MCF 10A (cell line): Measurements from ENCODE around the gene RTN4RL1. TPM values are rescaled to one million over a fixed set of nuclear protein-coding genes. Genes with fewer than 3 reads are reported as not detected.

Experiments used
- BruUV-seq: library from RNA; stranded (reverse); fragments of 400-500 nt; replicated peaks from 2 replicates; lab custom pipeline; 2021; lab: Mats Ljungman, UMichigan
- CTCF ChIA-PET: fragments of 300-600 bp; sonication (Branson Sonifier 250); formaldehyde crosslinking; extraction: SDS; loops from one replicate; lab custom pipeline; 2021; ENCODE audit warnings: antibody characterized with exemption, inconsistent platforms; lab: Yijun Ruan, JAX
- POLR2A ChIA-PET: fragments of 300-600, 350-650 bp; sonication (Branson Sonifier 250); formaldehyde crosslinking; extraction: SDS; loops from one replicate; lab custom pipeline; 2020; ENCODE audit warnings: antibody characterized with exemption, inconsistent platforms; lab: Yijun Ruan, JAX
- DNase-seq: peaks from one replicate; pipeline ENCODE4 v3.0.0-alpha.2; 2018; ENCODE audit not compliant: unreplicated experiment
- H3K27ac Mint-ChIP-seq: one replicate; pipeline ENCODE4 v1.8.0; 2022; ENCODE audit warnings: mild to moderate bottlenecking, low read depth, mixed read lengths; ENCODE audit not compliant: unreplicated experiment
- H3K27me3 Mint-ChIP-seq: one replicate; pipeline ENCODE4 v1.8.0; 2022; ENCODE audit warnings: mixed read lengths; ENCODE audit not compliant: insufficient read depth, unreplicated experiment
- H3K36me3 Mint-ChIP-seq: one replicate; pipeline ENCODE4 v1.8.0; 2022; ENCODE audit warnings: mild to moderate bottlenecking, moderate library complexity, mixed read lengths; ENCODE audit not compliant: insufficient read depth, unreplicated experiment
- H3K4me1 Mint-ChIP-seq: one replicate; pipeline ENCODE4 v1.8.0; 2022; ENCODE audit warnings: mixed read lengths; ENCODE audit not compliant: insufficient read depth, unreplicated experiment
- H3K4me3 Mint-ChIP-seq: one replicate; pipeline ENCODE4 v1.8.0; 2022; ENCODE audit warnings: mild to moderate bottlenecking, moderate library complexity, mixed read lengths; ENCODE audit not compliant: unreplicated experiment
- H3K9me3 Mint-ChIP-seq: one replicate; pipeline ENCODE4 v1.8.0; 2022; ENCODE audit warnings: mixed read lengths; ENCODE audit not compliant: unreplicated experiment
- CTCF ChIP-seq: fragments of 200-600 bp; IDR thresholded peaks from one replicate; pipeline ENCODE4 v1.8.0; 2022; ENCODE audit warnings: antibody characterized with exemption, mild to moderate bottlenecking; ENCODE audit not compliant: unreplicated experiment
- intact Hi-C: fragments of 100-400 bp; cut with micrococcal nuclease; formaldehyde crosslinking; loops from 2 replicates; pipeline ENCODE4 v1.14.1; 2022
- total RNA-seq: library from RNA; stranded (reverse); gene quantifications from 2 replicates; pipeline ENCODE4 v1.2.3, GENCODE V29; 2022

The RTN4RL1 gene
- total RNA-seq, 1 experiment from 2014 or later = 2.9 TPM

GRCh38 chr17:1997927-1998742, 27.0 kb downstream of the RTN4RL1 start:
- BruUV-seq = no TSS peak
- POLR2A ChIA-PET = no interaction called here
- CTCF ChIA-PET = interaction anchor here (1.3 kb wide), 1 partner anchor 26 kb away, joined by 4 read pairs; no protein-coding TSS in a partner anchor
- TF ChIP-seq CTCF = no peak
- Mint-ChIP-seq H3K36me3 (peaks cover 4% of the 10 kb centered on the region), H3K4me3 (no peak overlapping the region), H3K9me3 (no peaks in the 10 kb centered on the region), H3K27me3 (no peaks in the 10 kb centered on the region), H3K27ac (no peak overlapping the region), H3K4me1 (peaks cover 21% of the 10 kb centered on the region)
- DNase-seq = no peak
- intact Hi-C loops = no loop called here

- ChIA-PET POLR2A (interaction anchor here (0.6 kb wide), 1 partner anchor 65 kb away, joined by 3 read pairs; no protein-coding TSS in a partner anchor), CTCF (no interaction called here)
- H3K4me1 Mint-ChIP-seq = peaks cover 21% of the 10 kb centered on the region
- intact Hi-C loops = no loop called here
- H3K4me3 Mint-ChIP-seq = no peak overlapping the region
- peak overlapping the region; percentile 86 for H3K27ac Mint-ChIP-seq
- peaks cover 4% of the 10 kb centered on the region for H3K36me3 Mint-ChIP-seq
- TF ChIP-seq CTCF = no peak
- DNase-seq = peak; percentile 19
- H3K27me3 Mint-ChIP-seq = no peaks in the 10 kb centered on the region
- no TSS peak for BruUV-seq
- no peaks in the 10 kb centered on the region for H3K9me3 Mint-ChIP-seq
Observed at GRCh38 chr17:1997289-1997926, 27.7 kb downstream of the RTN4RL1 start.

GRCh38 chr17:1996800-1997288, 28.3 kb downstream of the RTN4RL1 start:
- Mint-ChIP-seq H3K4me3 (no peak overlapping the region), H3K4me1 (peaks cover 21% of the 10 kb centered on the region), H3K27me3 (no peaks in the 10 kb centered on the region), H3K9me3 (no peaks in the 10 kb centered on the region), H3K36me3 (peaks cover 4% of the 10 kb centered on the region), H3K27ac (peak overlapping the region; percentile 86)
- no peak for TF ChIP-seq CTCF
- ChIA-PET CTCF (interaction anchor here (1.1 kb wide), 1 partner anchor 186 kb away, joined by 3 read pairs; no protein-coding TSS in a partner anchor), POLR2A (interaction anchor here (0.6 to 1.6 kb wide), 3 partner anchors 15 to 64 kb away, joined by 3 to 7 read pairs (median 3); partner anchors contain the start of gene RTN4RL1)
- DNase-seq = no peak
- no TSS peak for BruUV-seq
- intact Hi-C loops = no loop called here
